ENCODE results near the gene ELFN2.

ELFN2 gene

DNA sequence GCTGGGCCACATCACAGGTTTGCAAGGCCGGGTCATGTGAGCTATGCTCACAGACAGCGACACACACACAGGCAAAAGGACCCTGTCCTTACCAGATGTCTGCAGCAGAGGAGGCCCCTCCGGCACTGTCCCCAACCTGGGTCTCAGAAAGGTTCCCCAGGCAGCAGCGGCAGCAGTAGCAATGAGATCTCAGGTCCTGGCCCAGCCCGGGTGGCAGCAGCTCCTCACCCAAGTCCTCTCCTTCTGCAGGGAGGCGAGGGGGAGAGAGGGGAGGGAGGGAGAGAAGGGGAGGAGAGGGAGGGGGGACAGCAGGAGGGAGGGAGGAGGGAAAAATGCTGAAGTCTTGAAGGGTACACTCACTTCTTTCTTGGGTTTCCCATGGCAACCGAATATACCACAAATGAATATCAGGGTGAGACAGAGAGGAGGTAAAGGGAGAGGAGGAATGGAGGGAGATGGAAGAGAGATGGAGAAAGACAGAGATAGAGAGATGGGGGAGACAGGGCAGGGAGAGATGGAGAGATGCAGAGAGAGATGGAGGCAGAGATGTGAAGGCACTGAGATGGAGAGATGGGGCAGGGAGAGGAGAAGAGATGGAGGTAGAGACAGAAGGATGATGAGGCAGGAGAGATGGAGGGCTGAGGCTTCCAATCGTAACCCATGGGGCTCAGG lies 9.5 kb downstream of the ELFN2 start:
- CTCF ChIA-PET, result interaction anchor here (0.6 kb wide), 1 partner anchor 281 kb away, joined by 3 read pairs; no protein-coding TSS in a partner anchor
- Histone ChIP-seq H3K4me3 (ENCODE audit: low read depth, low read length) (no peak overlapping the region), H3K36me3 (ENCODE audit: control insufficient read depth in 2 of 2, insufficient read depth in 1 of 2, low read length in 2 of 2) (no peaks in the 10 kb centered on the region), H3K9me3 (ENCODE audit: control insufficient read depth, insufficient read depth, low read depth, low read length) (no peaks in the 10 kb centered on the region), H3K27ac (ENCODE audit: extremely low read depth, low read depth, low read length) (no peak overlapping the region), H3K4me1 (ENCODE audit: control insufficient read depth, insufficient read depth, low read length) (no peaks in the 10 kb centered on the region)
- TF ChIP-seq ZSCAN23 (tag by site-specific recombination; IDR thresholded peaks at IDR 0.05), result no peak
- no peak for TF ChIP-seq WT1 (tag by site-specific recombination; IDR thresholded peaks at IDR 0.05)
- TF ChIP-seq SP2 (tag by site-specific recombination; IDR thresholded peaks at IDR 0.05), result no peak
- no peak for TF ChIP-seq ZNF548 (tag by site-specific recombination; IDR thresholded peaks at IDR 0.05)
- no peak for TF ChIP-seq PATZ1 (tag by site-specific recombination; IDR thresholded peaks at IDR 0.05)
- no peak for TF ChIP-seq TCF7L2 (IDR thresholded peaks at IDR 0.05; ENCODE audit: borderline replicate concordance, low read depth, low read length)
- peak; percentile 69 for TF ChIP-seq ZNF398 (tag by site-specific recombination; IDR thresholded peaks at IDR 0.05)
- TF ChIP-seq, protein P1, sequence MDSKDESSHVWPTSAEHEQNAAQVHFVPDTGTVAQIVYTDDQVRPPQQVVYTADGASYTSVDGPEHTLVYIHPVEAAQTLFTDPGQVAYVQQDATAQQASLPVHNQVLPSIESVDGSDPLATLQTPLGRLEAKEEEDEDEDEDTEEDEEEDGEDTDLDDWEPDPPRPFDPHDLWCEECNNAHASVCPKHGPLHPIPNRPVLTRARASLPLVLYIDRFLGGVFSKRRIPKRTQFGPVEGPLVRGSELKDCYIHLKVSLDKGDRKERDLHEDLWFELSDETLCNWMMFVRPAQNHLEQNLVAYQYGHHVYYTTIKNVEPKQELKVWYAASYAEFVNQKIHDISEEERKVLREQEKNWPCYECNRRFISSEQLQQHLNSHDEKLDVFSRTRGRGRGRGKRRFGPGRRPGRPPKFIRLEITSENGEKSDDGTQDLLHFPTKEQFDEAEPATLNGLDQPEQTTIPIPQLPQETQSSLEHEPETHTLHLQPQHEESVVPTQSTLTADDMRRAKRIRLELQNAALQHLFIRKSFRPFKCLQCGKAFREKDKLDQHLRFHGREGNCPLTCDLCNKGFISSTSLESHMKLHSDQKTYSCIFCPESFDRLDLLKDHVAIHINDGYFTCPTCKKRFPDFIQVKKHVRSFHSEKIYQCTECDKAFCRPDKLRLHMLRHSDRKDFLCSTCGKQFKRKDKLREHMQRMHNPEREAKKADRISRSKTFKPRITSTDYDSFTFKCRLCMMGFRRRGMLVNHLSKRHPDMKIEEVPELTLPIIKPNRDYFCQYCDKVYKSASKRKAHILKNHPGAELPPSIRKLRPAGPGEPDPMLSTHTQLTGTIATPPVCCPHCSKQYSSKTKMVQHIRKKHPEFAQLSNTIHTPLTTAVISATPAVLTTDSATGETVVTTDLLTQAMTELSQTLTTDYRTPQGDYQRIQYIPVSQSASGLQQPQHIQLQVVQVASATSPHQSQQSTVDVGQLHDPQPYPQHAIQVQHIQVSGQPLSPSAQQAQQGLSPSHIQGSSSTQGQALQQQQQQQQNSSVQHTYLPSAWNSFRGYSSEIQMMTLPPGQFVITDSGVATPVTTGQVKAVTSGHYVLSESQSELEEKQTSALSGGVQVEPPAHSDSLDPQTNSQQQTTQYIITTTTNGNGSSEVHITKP (tag by site-specific recombination; IDR thresholded peaks at IDR 0.05), result peak; percentile 87
- no peak for TF ChIP-seq OVOL3 (tag by site-specific recombination; IDR thresholded peaks at IDR 0.05)
- no peak for TF ChIP-seq ZFP69B (tag by site-specific recombination; IDR thresholded peaks at IDR 0.05)
- TF ChIP-seq ZNF24 (tag by site-specific recombination; IDR thresholded peaks at IDR 0.05), result no peak
- TF ChIP-seq ZNF341 (tag by site-specific recombination; IDR thresholded peaks at IDR 0.05; ENCODE audit: low read depth), result no peak
- TF ChIP-seq SETDB1 (IDR thresholded peaks at IDR 0.05; ENCODE audit: insufficient read length, low read length), result no peak
- no peak for TF ChIP-seq KLF9 (tag by site-specific recombination; IDR thresholded peaks at IDR 0.05; ENCODE audit: low read depth)
- no peak for TF ChIP-seq ZNF404 (tag by site-specific recombination; IDR thresholded peaks at IDR 0.05)
- TF ChIP-seq ZNF366 (tag by site-specific recombination; conservative IDR thresholded peaks at IDR 0.05), result peak; percentile 96
- no peak for TF ChIP-seq KLF1 (tag by site-specific recombination; IDR thresholded peaks at IDR 0.05)
- no peak for TF ChIP-seq ZBTB20 (tag by site-specific recombination; IDR thresholded peaks at IDR 0.05)
- no peak for TF ChIP-seq ZNF501 (tag by site-specific recombination; IDR thresholded peaks at IDR 0.05)
- TF ChIP-seq ZNF488 (tag by site-specific recombination; IDR thresholded peaks at IDR 0.05), result no peak
- TF ChIP-seq ZNF660 (tag by site-specific recombination; IDR thresholded peaks at IDR 0.05), result no peak
- TF ChIP-seq ATF2 (tag by site-specific recombination; IDR thresholded peaks at IDR 0.05; ENCODE audit: low read depth), result no peak
- TF ChIP-seq, protein P2, sequence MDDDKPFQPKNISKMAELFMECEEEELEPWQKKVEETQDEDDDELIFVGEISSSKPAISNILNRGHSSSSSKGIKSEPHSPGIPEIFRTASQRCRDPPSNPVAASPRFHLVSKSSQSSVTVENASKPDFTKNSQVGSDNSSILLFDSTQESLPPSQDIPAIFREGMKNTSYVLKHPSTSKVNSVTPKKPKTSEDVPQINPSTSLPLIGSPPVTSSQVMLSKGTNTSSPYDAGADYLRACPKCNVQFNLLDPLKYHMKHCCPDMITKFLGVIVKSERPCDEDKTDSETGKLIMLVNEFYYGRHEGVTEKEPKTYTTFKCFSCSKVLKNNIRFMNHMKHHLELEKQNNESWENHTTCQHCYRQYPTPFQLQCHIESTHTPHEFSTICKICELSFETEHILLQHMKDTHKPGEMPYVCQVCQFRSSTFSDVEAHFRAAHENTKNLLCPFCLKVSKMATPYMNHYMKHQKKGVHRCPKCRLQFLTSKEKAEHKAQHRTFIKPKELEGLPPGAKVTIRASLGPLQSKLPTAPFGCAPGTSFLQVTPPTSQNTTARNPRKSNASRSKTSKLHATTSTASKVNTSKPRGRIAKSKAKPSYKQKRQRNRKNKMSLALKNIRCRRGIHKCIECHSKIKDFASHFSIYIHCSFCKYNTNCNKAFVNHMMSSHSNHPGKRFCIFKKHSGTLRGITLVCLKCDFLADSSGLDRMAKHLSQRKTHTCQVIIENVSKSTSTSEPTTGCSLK (tag by site-specific recombination; IDR thresholded peaks at IDR 0.05), result no peak
- POLR2A ChIA-PET, result interaction anchor here (1.8 kb wide), 1 partner anchor 31 kb away, joined by 4 read pairs; no protein-coding TSS in a partner anchor
